Left hindlimb (tissue), 1 donor: ENCODE results near the gene OR52I2.

Source experiments
- DNase-seq: peaks from one replicate; pipeline ENCODE4 v3.0.0-alpha.2; 2018

OR52I2 gene

DNA sequence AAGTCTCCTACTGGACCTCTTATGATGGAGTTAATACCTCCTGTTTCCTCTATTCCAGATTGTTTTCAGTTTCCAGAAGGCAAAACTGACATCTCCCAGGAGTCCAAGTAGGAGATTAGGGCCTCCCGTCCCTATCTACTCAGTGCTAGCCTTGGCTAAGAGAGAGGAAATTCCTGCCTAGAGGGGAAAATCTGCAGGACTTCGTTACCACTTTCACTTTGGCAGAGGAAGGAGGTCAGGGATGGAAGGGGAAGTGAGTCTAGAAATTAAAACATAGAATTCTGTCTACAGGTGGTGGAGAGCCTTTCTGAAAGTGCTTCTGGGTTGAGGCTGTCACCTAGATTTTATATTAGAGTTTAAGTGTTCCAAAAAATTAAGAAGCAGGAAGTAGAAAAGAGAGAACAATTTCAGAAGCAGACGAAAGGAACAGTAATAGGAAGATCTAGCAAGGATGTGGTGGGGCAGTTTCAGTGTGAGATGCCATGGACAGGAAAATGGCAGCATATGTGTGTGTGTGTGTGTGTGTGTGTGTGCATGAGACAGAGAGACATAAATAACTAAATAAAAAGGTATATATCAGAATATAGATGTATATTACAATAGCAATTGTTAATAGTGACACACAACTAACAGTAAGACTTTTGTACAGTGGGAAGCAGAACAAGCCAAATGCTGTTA is 28.9 kb downstream of the OR52I2 start:
- no peak for DNase-seq

DNA sequence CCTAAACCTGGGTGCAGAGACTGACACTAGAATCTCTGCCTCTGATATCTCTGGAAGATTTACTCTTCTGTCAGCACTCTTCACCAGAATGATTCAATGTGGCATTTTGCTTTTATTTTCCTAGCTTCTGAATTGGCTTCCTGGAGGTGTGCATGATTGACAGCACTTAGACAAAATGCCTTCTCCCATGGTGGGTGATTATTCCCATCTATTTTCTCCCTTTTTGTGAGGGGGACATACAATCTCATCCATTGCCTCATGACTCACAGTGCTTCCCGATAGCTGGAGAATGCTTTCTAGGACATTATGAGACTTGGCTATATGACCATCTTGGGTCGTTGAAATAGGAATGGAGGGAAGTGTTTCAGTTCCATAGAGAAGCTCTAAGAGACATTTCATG is 30.4 kb downstream of the OR52I2 start:
- no peak for DNase-seq

DNA sequence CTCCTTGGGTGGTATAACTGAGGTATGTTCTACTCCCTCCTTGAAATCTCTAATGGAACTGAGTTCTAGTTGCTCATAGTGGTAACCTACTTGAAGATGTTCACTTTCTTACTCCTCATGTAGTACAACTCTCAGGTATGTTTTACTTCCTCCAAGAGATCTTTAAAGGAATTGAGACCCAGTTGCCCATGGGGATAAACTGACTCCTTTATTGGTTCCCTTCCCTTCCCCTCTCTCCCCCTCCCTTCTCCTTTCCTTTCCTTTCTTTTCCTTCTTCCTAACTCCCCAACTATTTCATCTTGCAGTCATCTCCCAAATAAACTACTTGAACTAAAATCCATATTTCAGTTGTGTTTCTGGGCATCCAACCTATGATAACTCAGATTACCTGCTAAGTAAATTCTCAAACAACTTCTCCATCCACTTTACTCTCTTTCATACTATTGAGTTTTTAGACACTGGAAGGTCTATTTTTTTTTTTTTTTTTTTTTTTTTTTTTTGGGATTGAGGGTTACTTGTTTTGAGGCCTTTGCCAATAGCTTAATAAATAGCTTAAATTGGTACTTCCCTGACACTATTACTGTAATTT is 34.4 kb downstream of the OR52I2 start:
- DNase-seq: no peak

DNA sequence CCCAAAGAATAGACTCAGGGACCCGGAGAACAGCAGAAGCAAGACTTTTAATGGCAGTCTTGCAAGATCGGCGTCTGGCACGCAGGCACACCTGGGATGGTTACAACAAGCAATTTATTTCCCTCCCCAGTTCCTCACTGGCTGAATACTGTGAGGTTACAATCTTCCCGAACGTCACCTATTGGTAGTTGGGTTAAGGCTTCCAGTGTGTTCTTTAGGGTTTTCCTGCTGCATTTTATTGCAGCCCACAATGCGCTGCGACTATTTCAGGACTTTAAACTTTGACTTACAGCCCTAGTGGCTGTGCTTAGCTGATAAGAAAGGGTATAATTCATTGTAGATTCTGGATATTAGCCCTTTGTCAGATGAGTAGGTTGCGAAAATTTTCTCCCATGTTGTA is 38.0 kb downstream of the OR52I2 start:
- no peak for DNase-seq

DNA sequence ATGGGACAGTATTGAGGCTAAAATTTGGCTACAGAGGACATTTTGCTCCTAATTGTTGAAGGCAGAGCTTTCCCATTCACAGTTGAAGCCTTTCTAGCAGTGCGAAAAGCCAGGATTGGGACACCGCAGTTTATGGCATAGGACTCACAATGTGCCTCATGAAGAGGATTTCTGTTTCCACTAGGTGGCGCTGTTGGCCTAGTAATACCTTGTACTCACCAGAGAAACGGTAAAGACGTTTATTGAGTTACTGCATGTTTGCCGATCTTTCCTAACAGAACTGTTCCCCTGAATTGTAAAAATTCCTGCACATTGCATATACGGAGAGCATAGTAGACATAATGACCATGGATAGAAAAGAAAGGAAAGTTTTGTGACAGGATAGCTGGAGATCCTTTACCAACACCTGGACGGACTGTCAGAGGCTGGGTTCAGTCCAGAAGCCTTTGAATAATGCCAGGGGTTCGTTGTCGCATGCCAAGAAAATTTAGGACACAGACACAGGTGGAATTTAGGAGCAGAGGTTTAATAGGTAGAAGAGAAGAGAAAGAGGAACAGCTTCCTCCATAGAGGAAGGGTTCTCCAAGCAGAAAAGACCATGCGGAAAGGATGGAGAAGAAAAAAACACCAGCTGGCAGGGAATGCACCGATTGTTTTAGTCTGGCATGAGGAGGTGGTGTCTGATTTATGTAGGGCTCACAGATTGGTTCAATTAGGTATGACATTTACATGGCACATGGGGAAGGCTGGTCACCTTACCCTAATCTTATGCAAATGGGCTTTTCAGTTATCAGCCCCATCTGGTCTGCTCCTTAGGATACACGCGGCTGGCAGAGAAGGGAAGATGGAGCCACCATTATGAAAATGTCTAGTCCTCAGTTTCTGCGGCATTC is 44.9 kb downstream of the OR52I2 start:
- no peak for DNase-seq

DNA sequence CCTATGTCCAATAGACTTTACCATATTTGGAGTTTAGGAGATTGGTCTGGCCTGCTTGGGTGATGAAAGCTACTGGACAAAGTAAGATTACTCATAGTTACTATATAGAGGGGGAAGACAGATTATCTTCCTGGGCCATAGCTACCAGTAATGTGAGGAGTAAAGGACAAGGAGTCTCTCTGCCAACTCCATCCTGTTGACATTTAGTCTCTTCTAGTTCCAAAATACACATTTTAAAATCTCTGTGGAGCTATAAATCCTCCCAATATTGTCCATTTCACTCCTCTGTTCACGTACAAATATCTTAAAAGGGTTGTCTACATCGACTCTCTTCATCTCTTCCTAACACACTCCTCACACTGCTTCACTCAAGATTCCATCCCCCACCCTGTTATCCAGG is 54.6 kb downstream of the OR52I2 start:
- no peak for DNase-seq

DNA sequence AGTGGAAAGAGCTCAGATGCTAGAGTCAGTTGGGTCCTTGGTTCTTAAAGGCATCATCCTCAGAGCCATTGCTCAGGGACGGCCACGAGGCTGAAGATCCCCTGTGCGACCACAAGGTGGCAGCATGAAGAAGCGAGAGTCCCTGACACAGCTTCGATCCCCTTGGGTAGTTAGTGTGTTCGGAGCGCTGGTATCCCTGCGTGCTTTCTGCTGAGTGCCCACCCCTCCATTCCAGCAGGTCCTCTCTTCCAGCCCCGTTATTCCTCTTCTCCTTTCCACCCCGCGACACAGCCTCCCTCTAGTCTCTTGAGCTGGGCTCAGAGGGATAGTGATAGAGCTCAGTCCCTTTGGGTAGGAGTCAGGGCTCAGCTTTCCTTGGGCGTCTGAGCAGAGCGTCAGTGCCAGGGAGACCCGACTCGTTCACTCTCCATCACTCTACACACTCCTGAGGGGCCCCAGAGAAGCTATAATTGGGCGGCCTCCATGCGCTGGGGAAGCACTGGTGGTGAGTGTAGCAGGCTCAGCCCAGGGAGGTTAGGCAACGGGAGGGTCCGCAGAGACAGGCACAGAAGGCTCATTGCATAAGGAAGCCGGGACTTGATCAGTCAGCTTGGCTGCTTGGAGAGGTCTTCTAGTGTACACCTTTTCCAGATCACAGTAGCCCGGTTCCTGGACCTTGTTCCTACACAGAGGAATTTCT is 55.6 kb downstream of the OR52I2 start, which contains the start of gene OR51D1:
Gene OR51D1, plus strand, starts transcription at position 516 of the 700 bp plus-strand sequence. CDS start 2,314 bp downstream, outside the sequence.
- DNase-seq: peak; percentile 71

DNA sequence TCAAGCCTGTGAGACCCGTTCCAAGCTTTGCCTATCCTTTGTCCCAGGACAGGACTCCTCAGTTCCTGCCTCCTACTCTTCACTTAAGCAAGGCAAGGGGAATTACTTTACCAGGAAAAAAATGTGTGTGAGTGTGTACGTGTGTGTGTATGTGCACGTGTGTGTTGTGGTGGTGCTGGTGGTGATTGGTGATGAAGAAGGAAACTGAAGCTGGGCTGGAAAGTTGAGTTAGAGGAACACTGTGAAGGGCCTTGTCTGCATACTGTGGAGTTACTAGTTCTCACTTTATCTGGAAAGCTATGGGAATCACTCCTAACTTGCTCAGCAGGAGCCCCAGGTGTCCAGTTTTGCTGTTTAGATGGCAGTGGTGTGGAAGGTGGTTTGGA is 56.1 kb downstream of the OR52I2 start:
- no peak for DNase-seq

DNA sequence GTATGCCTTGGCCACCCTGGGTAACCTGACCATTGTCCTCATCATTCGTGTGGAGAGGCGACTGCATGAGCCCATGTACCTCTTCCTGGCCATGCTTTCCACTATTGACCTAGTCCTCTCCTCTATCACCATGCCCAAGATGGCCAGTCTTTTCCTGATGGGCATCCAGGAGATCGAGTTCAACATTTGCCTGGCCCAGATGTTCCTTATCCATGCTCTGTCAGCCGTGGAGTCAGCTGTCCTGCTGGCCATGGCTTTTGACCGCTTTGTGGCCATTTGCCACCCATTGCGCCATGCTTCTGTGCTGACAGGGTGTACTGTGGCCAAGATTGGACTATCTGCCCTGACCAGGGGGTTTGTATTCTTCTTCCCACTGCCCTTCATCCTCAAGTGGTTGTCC is 58.4 kb downstream of the OR52I2 start:
- DNase-seq: no peak

DNA sequence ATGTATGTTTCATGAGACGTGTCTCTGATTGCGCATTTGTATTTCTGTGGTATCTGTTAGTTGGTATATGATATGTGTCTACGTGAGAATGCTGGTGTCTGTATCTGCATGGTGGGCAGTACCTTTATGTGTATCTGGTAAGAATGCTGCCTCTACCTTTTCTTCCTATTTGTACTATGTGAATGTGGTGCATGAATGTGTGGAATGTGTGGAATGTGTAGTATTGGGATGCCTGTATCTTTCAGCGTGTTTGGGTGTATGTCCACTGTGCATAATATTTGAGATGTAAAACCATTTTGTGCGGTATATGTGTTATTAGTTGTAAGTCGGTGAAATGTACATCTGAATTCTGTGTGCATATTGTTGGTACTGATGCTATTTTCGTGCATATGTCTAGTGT is 60.0 kb downstream of the OR52I2 start:
- no peak for DNase-seq

DNA sequence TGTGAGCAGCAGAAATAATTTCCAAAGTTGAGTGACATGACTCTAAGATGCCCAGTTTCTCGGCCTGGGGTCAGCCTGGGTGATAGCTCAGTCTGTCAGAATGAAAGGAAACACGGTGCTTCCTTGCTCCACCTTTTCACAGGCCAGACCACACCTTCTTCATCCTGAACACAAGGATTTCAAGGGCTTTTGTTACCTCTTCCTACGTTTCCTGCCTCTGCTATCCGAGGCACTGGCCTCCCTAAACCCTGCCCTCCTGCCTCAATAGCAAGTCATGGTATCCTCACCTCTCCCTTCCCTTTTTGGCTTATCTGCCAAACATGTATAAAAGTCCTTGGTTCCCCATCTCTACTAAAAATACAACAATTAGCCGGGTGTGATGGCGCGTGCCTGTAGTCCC is 60.5 kb downstream of the OR52I2 start:
- DNase-seq: no peak
